SW480 (cell line): ENCODE results near the gene NCAPH2.
A peak's percentile ranks its signal among the peaks of the same experiment; 100 is the strongest.

Experiments used
- DNase-seq: peaks from one replicate; pipeline ENCODE4 v3.0.0-alpha.2; 2016; ENCODE audit warnings: low spot score

NCAPH2 gene

GRCh38 chr22:50507991-50508884 lies at the start of gene NCAPH2:
Gene NCAPH2 (plus strand): TSS chr22:50508224. CDS start chr22:50508338, 114 bp downstream.
- DNase-seq: peak; percentile 93

- no peak for DNase-seq
Measured at GRCh38 chr22:50459016-50459415, 49.0 kb upstream of the NCAPH2 start.

GRCh38 chr22:50459496-50460140 lies 48.4 kb upstream of the NCAPH2 start:
- no peak for DNase-seq

- DNase-seq: no peak
Measured at GRCh38 chr22:50460938-50461337, 47.1 kb upstream of the NCAPH2 start.

DNA sequence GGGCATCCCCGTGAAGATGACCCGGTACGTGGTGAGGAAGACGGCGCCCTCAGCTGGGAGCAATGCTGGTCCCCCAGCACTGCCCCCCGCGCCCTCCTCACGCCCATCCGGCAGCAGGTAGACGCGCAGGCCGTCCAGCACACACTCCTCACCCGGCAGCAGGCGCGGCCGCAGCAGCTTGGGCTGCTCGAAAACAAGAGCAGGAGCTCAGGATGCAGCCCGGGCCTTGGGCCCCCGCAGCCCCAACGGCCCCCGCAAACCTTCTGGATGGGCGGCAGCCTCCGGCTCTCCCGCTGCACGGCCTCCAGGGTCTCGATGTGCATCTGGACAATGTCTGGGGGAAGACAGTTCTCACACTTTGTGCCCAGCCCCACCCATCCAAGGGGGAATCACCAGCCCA lies 46.5 kb upstream of the NCAPH2 start:
- DNase-seq: no peak

- DNase-seq: no peak
Measured at GRCh38 chr22:50461979-50462540, 46.0 kb upstream of the NCAPH2 start.

GRCh38 chr22:50463188-50463900 lies 44.7 kb upstream of the NCAPH2 start:
- DNase-seq: no peak

DNA sequence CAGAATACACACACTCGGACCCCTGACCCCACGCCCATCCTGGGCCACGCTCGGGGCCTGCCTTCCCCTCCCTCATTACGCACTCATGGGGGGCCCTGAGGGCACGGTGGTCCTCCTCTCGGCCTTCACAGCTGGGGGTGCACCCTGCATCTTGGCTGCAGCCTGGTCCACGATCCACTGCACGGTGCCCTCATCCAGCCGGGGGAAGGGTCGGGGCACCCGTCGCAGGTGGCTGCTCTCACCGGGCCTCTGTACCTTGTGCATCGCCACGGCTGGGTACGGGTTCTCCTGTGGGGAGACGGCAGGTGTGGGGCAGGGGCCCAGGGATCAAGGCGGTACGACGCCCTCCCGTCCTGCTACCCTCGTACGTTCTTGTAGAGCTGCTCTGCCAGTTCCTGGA lies 43.6 kb upstream of the NCAPH2 start:
- DNase-seq: no peak

DNA sequence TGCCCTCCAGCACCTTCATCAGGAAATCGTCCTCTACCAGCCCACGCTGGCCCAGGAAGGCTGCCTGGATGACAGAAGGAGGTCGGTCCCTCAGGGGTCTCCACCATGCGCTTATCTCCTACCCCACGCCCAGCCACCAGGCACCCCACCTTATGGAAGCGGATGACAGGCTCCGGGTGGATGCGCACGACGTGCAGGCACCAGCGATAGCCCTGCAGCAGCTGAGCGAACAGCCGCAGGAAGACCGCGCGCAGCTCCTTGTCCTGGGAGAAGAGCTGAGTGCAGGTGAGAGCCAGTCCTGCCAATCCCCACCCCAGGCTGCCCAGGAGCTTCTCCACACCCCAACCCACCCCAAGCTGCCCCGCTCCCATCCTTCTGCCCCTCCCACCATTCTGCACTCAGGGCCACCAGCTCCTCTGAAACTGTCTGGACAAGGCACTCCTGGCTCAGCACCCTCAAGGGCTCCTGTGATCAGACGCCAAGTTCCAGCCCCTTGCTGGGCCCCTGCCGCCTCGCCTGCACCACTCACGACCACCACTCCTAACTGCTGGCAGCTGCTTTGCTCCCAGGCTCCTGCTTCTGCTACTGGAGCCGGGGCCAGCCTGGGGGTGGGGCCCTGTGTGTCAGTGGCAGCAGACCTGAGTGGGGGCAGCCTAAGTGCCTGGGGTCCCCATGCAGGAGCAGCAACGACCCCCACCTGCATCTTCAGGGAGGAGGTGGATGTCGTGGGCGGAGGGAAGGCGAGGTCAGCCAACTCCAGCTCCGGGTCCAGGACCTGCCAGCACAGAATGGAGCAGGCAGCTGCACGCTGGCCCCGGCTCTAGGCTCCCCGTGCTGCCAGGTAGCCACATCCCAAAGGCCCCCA lies 42.7 kb upstream of the NCAPH2 start:
- DNase-seq: no peak

- no peak for DNase-seq
Measured at GRCh38 chr22:50467341-50467740, 40.7 kb upstream of the NCAPH2 start.

DNA sequence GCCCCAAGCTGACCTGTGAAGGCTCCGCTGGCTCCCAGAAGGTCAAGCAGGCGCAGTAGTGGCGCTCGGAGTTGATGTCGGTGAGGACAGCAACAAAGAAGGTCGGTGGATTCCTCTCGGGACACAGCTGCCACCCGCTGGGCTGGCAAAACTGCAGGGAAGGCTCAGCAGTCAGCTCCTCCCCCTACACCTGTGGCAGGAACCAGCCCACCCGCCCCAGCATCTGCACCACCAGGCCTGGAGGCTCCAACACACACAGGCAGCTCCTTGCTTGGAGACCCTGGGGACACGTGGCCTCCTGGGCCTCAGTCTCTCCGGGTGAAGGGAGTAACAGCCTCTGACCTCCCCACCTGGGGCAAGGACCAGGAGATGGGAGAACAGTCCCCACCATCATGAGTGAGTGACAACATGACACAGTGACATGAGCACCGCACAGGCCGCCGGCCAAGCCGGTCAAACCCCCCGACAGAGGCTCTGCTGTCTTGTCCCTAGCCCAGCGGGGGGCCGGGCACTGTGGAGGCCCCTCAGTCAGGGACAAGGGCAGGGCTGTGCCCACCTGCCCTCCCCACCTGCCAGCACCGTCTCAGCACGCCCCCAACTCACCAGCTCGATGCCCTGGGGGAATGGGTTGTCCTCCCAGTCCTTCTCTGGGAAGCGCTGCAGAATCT lies 40.1 kb upstream of the NCAPH2 start:
- no peak for DNase-seq

DNA sequence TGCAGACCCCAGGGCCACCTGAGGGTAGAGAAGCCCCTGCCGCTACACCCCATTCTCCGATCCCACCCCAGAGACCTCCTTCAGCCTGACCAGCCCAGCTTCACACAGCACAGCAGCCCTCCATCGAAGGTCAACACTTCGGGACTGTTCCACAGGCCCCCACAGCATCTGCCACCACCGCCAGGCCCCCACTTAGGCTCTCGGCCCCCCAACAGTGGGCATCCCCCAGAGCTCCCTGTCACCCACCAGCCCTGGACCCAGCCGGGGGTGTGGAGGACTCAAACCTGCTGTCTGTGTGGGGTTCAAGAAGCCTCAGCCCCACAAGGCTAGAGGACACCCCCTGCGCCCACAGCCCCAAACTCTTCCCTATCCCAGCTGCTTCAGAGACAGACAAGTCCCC lies 39.4 kb upstream of the NCAPH2 start:
- no peak for DNase-seq

GRCh38 chr22:50469377-50470305 lies 38.4 kb upstream of the NCAPH2 start:
- peak; percentile 97 for DNase-seq

DNA sequence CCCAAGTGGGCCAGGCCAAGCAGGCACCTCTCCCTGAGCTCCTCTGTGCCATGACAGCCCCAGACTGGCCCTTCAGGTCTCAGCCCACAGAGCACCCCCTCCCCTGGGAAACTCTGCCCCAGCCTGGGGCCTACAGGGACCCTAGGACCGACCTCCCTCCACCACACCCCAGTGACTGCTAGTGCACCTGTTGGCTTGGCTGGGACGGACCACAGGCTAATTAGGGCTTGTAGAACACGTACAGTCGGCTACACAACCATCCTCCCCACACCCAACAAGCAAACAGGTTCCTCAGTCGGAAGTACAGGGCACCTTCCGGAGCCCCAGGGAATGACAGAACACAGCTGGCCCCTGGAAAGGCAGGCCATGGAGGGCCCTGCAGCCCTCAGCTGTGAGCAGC lies 37.5 kb upstream of the NCAPH2 start:
- DNase-seq: peak; percentile 65

- no peak for DNase-seq
Measured at GRCh38 chr22:50471197-50471847, 36.7 kb upstream of the NCAPH2 start.

- DNase-seq: no peak
Measured at GRCh38 chr22:50471962-50472361, 36.1 kb upstream of the NCAPH2 start.

DNA sequence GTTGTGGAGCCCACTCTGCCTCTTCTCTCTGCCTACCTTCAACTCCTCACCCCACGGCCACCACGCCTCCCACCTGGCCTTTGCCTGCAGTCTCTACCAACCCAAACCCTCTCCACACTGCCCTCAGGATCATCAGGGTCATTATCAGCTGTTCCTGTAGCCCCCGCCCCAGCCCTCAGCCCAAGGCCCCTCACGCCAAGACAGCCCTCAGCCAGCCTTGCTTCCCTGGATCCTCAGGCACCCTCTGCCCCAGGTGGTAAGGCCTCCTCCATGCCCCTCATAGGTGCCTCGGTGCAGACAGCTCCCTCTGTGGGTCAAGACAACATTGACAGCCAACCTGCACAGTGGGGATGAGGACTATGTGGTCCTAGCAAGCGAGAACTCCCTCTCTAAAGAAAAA lies 34.9 kb upstream of the NCAPH2 start:
- no peak for DNase-seq

DNA sequence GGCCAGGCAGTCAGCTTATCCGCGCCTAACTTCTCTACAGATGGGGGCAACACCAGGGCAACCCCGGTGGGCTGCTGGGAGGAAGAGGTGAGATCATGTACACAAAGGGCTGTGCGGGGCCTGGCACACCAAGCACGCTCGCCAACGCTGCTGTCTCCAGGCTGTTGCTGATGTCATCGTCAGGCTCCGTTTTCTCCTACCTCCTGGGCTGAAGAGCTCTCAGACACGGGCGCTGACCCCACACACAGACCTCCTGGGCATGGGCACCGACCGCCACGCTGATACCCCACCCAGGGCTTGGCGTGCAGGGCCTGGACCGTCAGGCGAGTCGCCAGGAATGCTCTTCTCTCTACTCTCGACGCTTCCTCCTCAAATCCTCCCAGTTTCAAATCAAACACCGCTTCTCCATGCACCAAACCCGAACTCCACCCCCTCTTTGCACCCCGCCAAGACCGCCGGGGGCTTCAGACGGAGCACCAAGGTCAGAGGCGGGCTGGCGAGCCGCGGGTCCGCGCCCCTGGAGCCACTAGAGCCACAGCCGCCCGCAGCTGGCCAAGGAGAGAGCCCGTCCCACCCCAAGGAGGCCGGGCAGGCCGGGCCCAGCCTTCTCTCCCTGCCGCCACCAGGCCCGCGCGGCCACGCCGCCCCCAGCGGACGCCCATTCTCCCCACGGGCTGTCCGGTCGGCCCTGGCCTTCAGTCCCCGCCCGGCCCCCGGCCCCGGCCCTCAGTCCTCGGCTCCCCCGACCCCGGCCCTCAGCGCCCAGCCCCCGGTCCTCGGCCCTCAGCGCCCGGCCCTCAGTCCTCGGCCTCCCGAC lies 34.0 kb upstream of the NCAPH2 start:
- DNase-seq: no peak
